Endodermal cell (in vitro differentiated cells): ENCODE results near the gene SRSF10. TPM values are rescaled to one million over a fixed set of nuclear protein-coding genes. Genes with fewer than 3 reads are reported as not detected.
A peak's percentile ranks its signal among the peaks of the same experiment; 100 is the strongest.

Experiments
- DNase-seq: peaks from one replicate; pipeline ENCODE4 v3.0.0-alpha.2; 2017
- H3K27ac ChIP-seq: 2 replicates; pipeline ENCODE4 v1.5.1; 2013; ENCODE audit warnings: mild to moderate bottlenecking, low read depth, low read length, moderate library complexity
- H3K27me3 ChIP-seq: 2 replicates; pipeline ENCODE4 v1.6.1; 2013; ENCODE audit warnings: mild to moderate bottlenecking, low read length, moderate library complexity; ENCODE audit not compliant: insufficient read depth, control insufficient read depth, poor library complexity, severe bottlenecking
- H3K36me3 ChIP-seq: 2 replicates; pipeline ENCODE4 v1.7.0; 2013; ENCODE audit warnings: mild to moderate bottlenecking, low read length, moderate library complexity; ENCODE audit not compliant: control insufficient read depth, insufficient read depth
- H3K4me1 ChIP-seq: one replicate; pipeline ENCODE4 v1.7.0; 2013; ENCODE audit warnings: low read length; ENCODE audit not compliant: control insufficient read depth, insufficient read depth
- H3K4me3 ChIP-seq: 2 replicates; pipeline ENCODE4 v1.5.1; 2013; ENCODE audit warnings: mild to moderate bottlenecking, low read length, moderate library complexity
- H3K9ac ChIP-seq: 2 replicates; pipeline ENCODE4 v1.6.1; 2013; ENCODE audit warnings: mild to moderate bottlenecking, low read length, moderate library complexity; ENCODE audit not compliant: poor library complexity, severe bottlenecking; ENCODE audit errors: extremely low read depth
- H3K9me3 ChIP-seq: 2 replicates; pipeline ENCODE4 v1.6.1; 2013; ENCODE audit warnings: mild to moderate bottlenecking, low read length, moderate library complexity; ENCODE audit not compliant: control insufficient read depth
- H3K27ac Mint-ChIP-seq: 2 replicates; pipeline ENCODE4 v1.8.0; 2020; ENCODE audit warnings: mixed read lengths
- H3K27me3 Mint-ChIP-seq: 2 replicates; pipeline ENCODE4 v1.8.0; 2021; ENCODE audit warnings: mild to moderate bottlenecking, mixed read lengths; ENCODE audit not compliant: insufficient read depth
- H3K36me3 Mint-ChIP-seq: 2 replicates; pipeline ENCODE4 v1.8.0; 2020; ENCODE audit warnings: low read depth, mixed read lengths
- H3K4me1 Mint-ChIP-seq: 2 replicates; pipeline ENCODE4 v1.8.0; 2020; ENCODE audit warnings: mixed read lengths
- H3K4me3 Mint-ChIP-seq: 2 replicates; pipeline ENCODE4 v1.8.0; 2020; ENCODE audit warnings: mild to moderate bottlenecking, moderate library complexity, mixed read lengths
- H3K9me3 Mint-ChIP-seq: 2 replicates; pipeline ENCODE4 v1.8.0; 2020; ENCODE audit warnings: mild to moderate bottlenecking, mixed read lengths
- WGBS, 2 experiments: methylation state at CpG; one replicate each; pipeline versions ENCODE4 v1.1.5 to v1.1.7; 2013; ENCODE audit warnings: missing lambda C conversion rate in 2 of 2, mixed read lengths in 1 of 2; ENCODE audit not compliant: insufficient coverage in 1 of 2, insufficient read length in 1 of 2; 5-methylcytosine and 5-hydroxymethylcytosine counted together
- total RNA-seq, 2 donors: library from RNA; stranded (reverse); fragmentation: NEBNext Ultra II Directional in 1 of 2; extraction: Animal tissue kit (Norgen Biotek cat#: 25700) in 1 of 2; gene quantifications; 2 replicates in 1 of 2; 3 replicates in 1 of 2; pipeline ENCODE4 v1.2.1, GENCODE V29; 2021
- TF ChIP-seq, protein P1 (sequence below): fragments of 200-600 bp; sonication (generic); conservative IDR thresholded peaks from 2 replicates; pipeline ENCODE4 v1.5.0; 2021; ENCODE audit warnings: antibody characterized with exemption, mild to moderate bottlenecking

Gene SRSF10
- total RNA-seq, 2 donors from 2014 or later: 162 to 170 TPM

DNA sequence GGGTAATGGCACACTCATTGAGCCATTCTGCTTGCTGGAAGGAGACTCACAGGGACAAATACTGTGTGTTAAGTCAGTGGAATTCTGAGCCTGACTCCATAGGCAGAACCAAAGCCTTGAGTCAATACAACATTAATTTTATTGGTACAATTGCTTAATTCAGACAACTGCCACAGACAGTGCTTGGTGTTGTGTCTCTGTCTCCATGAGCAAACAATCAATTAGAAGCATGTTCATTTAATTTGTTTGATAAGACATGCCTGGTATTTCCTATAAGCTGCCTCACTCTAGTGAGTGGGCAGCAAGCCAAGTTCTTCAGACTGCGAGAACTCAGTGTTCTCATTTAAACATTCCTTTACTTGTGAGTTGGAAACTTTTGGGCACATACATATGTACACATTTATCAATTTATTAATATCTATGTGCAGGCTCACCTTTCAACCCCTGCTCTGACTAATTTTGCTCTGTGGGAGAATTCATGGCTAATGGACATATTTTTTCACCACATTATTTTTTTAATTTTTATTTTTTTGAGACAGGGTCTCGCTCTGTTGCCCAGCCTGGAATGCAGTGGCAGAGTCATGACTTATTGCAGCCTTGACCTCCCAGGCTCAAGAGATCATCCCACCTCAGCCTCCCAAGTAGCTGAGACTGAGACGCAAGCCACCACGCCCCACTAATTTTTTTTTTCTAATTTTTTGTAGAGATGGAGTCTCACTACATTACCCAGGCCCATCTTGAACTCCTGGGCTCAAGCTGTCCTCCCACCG lies 4.5 kb upstream of the SRSF10 start:
- peaks cover 8% of the 10 kb centered on the region for H3K4me1 Mint-ChIP-seq
- no peak for DNase-seq
- H3K9me3 Mint-ChIP-seq: peaks cover 11% of the 10 kb centered on the region
- Histone ChIP-seq H3K4me1 (no peaks in the 10 kb centered on the region), H3K4me3 (no peak overlapping the region), H3K9me3 (peaks cover 6% of the 10 kb centered on the region), H3K27ac (no peak overlapping the region), H3K27me3 (no peaks in the 10 kb centered on the region), H3K9ac (no peak overlapping the region), H3K36me3 (no peaks in the 10 kb centered on the region)
- no peak overlapping the region for H3K4me3 Mint-ChIP-seq
- H3K27me3 Mint-ChIP-seq: peaks cover 3% of the 10 kb centered on the region
- H3K36me3 Mint-ChIP-seq: peaks cover 2% of the 10 kb centered on the region
- TF ChIP-seq, protein P1, sequence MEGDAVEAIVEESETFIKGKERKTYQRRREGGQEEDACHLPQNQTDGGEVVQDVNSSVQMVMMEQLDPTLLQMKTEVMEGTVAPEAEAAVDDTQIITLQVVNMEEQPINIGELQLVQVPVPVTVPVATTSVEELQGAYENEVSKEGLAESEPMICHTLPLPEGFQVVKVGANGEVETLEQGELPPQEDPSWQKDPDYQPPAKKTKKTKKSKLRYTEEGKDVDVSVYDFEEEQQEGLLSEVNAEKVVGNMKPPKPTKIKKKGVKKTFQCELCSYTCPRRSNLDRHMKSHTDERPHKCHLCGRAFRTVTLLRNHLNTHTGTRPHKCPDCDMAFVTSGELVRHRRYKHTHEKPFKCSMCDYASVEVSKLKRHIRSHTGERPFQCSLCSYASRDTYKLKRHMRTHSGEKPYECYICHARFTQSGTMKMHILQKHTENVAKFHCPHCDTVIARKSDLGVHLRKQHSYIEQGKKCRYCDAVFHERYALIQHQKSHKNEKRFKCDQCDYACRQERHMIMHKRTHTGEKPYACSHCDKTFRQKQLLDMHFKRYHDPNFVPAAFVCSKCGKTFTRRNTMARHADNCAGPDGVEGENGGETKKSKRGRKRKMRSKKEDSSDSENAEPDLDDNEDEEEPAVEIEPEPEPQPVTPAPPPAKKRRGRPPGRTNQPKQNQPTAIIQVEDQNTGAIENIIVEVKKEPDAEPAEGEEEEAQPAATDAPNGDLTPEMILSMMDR: no peak
- WGBS, 2 experiments: 88 to 100% methylated on average over 2 to 5 of the region's 5 CpGs
- no peak overlapping the region for H3K27ac Mint-ChIP-seq

DNA sequence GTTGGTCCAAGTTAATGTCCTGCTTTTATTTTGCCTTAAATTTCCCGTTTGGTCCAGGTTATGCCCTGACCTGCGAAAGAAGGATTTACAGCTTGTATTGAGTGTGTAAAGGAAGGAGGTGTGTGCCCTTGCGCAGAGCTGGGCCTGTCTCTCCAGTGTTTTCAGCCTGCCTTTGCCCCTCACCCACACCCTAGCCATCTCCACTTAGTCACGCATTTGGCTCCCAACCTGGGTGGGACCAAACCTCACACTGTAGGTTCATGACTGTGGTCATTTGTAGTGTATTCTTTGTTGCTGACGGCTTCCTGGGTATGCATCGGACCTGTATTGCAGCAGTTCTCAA lies 572 bp upstream of the SRSF10 start:
- peak overlapping the region; percentile 86 for H3K4me3 Mint-ChIP-seq
- DNase-seq: peak; percentile 73
- TF ChIP-seq, protein P1: no peak
- Histone ChIP-seq H3K27me3 (no peaks in the 10 kb centered on the region), H3K4me3 (peak overlapping the region; percentile 87), H3K27ac (peak overlapping the region; percentile 92), H3K9ac (peak overlapping the region; percentile 98), H3K9me3 (no peaks in the 10 kb centered on the region), H3K4me1 (no peaks in the 10 kb centered on the region), H3K36me3 (peaks cover 31% of the 10 kb centered on the region)
- H3K27ac Mint-ChIP-seq: peak overlapping the region; percentile 97
- H3K36me3 Mint-ChIP-seq: peaks cover 12% of the 10 kb centered on the region
- H3K9me3 Mint-ChIP-seq: no peaks in the 10 kb centered on the region
- peaks cover 32% of the 10 kb centered on the region for H3K4me1 Mint-ChIP-seq
- H3K27me3 Mint-ChIP-seq: no peaks in the 10 kb centered on the region
- WGBS, 2 experiments: 70 to 100% methylated on average over 2 to 6 of the region's 6 CpGs

DNA sequence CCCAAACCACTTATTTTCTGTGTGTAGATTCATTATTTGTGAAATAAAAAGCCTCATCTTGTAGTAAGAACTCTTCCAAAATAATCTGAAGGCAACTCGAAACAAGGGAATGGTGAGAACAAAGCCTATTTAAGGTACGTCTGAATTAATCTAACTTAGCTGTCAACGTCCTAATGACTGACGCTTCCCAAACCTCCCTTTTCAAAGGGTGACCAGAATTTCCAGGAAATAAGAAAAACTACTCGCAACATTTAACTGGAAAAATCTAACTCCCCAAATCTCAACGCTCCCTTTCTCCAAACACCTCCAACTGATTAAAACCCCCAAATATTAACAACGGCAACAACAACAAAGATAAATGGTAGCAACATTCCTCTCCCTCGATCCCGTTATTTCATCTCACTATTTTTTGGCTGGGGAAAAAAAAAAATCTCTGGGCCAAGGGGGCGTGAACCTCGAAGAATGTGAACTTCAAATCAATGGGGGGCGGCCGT lies 693 bp downstream of the SRSF10 start:
- no peaks in the 10 kb centered on the region for H3K9me3 Mint-ChIP-seq
- DNase-seq: no peak

More for the DNA sequence above, 693 bp downstream of the SRSF10 start:
- Mint-ChIP-seq H3K36me3 (peaks cover 18% of the 10 kb centered on the region), H3K4me1 (peaks cover 32% of the 10 kb centered on the region), H3K4me3 (peak overlapping the region; percentile 86), H3K27ac (peak overlapping the region; percentile 93), H3K27me3 (no peaks in the 10 kb centered on the region)
- 0% methylated on average over 8 to 13 of the region's 13 CpGs for WGBS, 2 experiments
- no peaks in the 10 kb centered on the region for H3K4me1 ChIP-seq
- H3K27me3 ChIP-seq: no peaks in the 10 kb centered on the region
- peak overlapping the region; percentile 99 for H3K27ac ChIP-seq
- H3K9me3 ChIP-seq: no peaks in the 10 kb centered on the region
- H3K4me3 ChIP-seq: peak overlapping the region; percentile 87
- peak overlapping the region; percentile 98 for H3K9ac ChIP-seq
- TF ChIP-seq, protein P1: no peak
- peaks cover 43% of the 10 kb centered on the region for H3K36me3 ChIP-seq
